LNCaP clone FGC (cell line): Measurements from ENCODE around the gene METRNL.

Source experiments
- DNase-seq: peaks from one replicate; pipeline ENCODE4 v3.0.0-alpha.2; 2011; ENCODE audit warnings: low read depth
- H3K4me3 ChIP-seq: 2 replicates; pipeline ENCODE4 v1.5.1; 2011; ENCODE audit warnings: mild to moderate bottlenecking, low read depth, low read length, control low read depth
- CTCF ChIP-seq: IDR thresholded peaks from 2 replicates; pipeline ENCODE4 v1.5.1; 2012; ENCODE audit warnings: mild to moderate bottlenecking; ENCODE audit not compliant: control insufficient read depth, insufficient read depth; ENCODE audit errors: extremely low read depth

The METRNL gene

GRCh38 chr17:83082424-83082823 is 3.0 kb downstream of the METRNL start:
- no peak for TF ChIP-seq CTCF
- H3K4me3 ChIP-seq = no peak overlapping the region
- no peak for DNase-seq

GRCh38 chr17:83082909-83083367 is 3.5 kb downstream of the METRNL start:
- DNase-seq = no peak
- TF ChIP-seq CTCF = no peak
- H3K4me3 ChIP-seq = no peak overlapping the region

- no peak for DNase-seq
- H3K4me3 ChIP-seq = no peak overlapping the region
- no peak for TF ChIP-seq CTCF
Observed at GRCh38 chr17:83083368-83084201, 4.2 kb downstream of the METRNL start.

- no peak for DNase-seq
- H3K4me3 ChIP-seq = no peak overlapping the region
- no peak for TF ChIP-seq CTCF
Observed at GRCh38 chr17:83084214-83084613, 4.8 kb downstream of the METRNL start.

- TF ChIP-seq CTCF = no peak
- DNase-seq = no peak
- H3K4me3 ChIP-seq = no peak overlapping the region
Observed at GRCh38 chr17:83084621-83085056, 5.2 kb downstream of the METRNL start.

GRCh38 chr17:83085103-83085502 is 5.7 kb downstream of the METRNL start:
- DNase-seq = no peak
- H3K4me3 ChIP-seq = no peak overlapping the region
- no peak for TF ChIP-seq CTCF

- TF ChIP-seq CTCF = no peak
- DNase-seq = no peak
- H3K4me3 ChIP-seq = no peak overlapping the region
Observed at GRCh38 chr17:83085526-83086198, 6.3 kb downstream of the METRNL start.
